H9 (cell line): ENCODE results near the gene XPR1. TPM values are rescaled to one million over a fixed set of nuclear protein-coding genes. Genes with fewer than 3 reads are reported as not detected.

Source experiments
- DNase-seq: peaks from one replicate; pipeline ENCODE4 v3.0.0-alpha.2; 2017
- H2AFZ ChIP-seq: one replicate; pipeline ENCODE4 v1.6.1; 2013; ENCODE audit warnings: mild to moderate bottlenecking, low read length, control low read depth, moderate library complexity
- H2AK5ac ChIP-seq: 2 replicates; pipeline ENCODE4 v1.6.1; 2013; ENCODE audit warnings: low read length, control low read depth, mixed read lengths; ENCODE audit not compliant: insufficient read length
- H2BK120ac ChIP-seq: one replicate; pipeline ENCODE4 v1.6.1; 2013; ENCODE audit warnings: low read depth, mild to moderate bottlenecking, low read length, control low read depth, inconsistent platforms; ENCODE audit not compliant: poor library complexity, severe bottlenecking
- H2BK12ac ChIP-seq: 2 replicates; pipeline ENCODE4 v1.6.1; 2013; ENCODE audit warnings: low read length, control low read depth, mixed read lengths, low read depth; ENCODE audit not compliant: insufficient read length
- H2BK15ac ChIP-seq: 2 replicates; pipeline ENCODE4 v1.6.1; 2013; ENCODE audit warnings: low read depth, low read length, control low read depth
- H2BK20ac ChIP-seq: one replicate; pipeline ENCODE4 v1.6.1; 2013; ENCODE audit warnings: low read depth, mild to moderate bottlenecking, low read length, control low read depth, inconsistent platforms; ENCODE audit not compliant: poor library complexity, severe bottlenecking
- H2BK5ac ChIP-seq: 2 replicates; pipeline ENCODE4 v1.6.1; 2013; ENCODE audit warnings: low read length, control low read depth, mixed read lengths; ENCODE audit not compliant: insufficient read length
- H3K14ac ChIP-seq: 2 replicates; pipeline ENCODE4 v1.6.1; 2013; ENCODE audit warnings: low read length, control low read depth; ENCODE audit not compliant: insufficient read depth
- H3K18ac ChIP-seq: 2 replicates; pipeline ENCODE4 v1.6.1; 2013; ENCODE audit warnings: low read depth, mild to moderate bottlenecking, mixed read lengths, low read length, control low read depth; ENCODE audit not compliant: insufficient read length
- H3K23ac ChIP-seq: 2 replicates; pipeline ENCODE4 v1.6.1; 2013; ENCODE audit warnings: low read length, control low read depth, mixed read lengths, low read depth; ENCODE audit not compliant: insufficient read length
- H3K23me2 ChIP-seq: 2 replicates; pipeline ENCODE4 v1.6.1; 2013; ENCODE audit warnings: low read depth, mild to moderate bottlenecking, mixed read lengths, low read length, control low read depth; ENCODE audit not compliant: insufficient read length, poor library complexity, severe bottlenecking
- H3K27ac ChIP-seq: 2 replicates; pipeline ENCODE4 v1.5.1; 2013; ENCODE audit warnings: low read length, control low read depth, mixed read lengths, low read depth; ENCODE audit not compliant: insufficient read length
- H3K27me3 ChIP-seq: 2 replicates; pipeline ENCODE4 v1.6.1; 2013; ENCODE audit warnings: low read length, control low read depth, inconsistent platforms; ENCODE audit not compliant: insufficient read depth
- H3K4ac ChIP-seq: 2 replicates; pipeline ENCODE4 v1.6.1; 2013; ENCODE audit warnings: low read depth, mild to moderate bottlenecking, control low read depth, inconsistent platforms, low read length, moderate library complexity
- H3K4me1 ChIP-seq: 2 replicates; pipeline ENCODE4 v1.6.1; 2013; ENCODE audit warnings: low read length, control low read depth, inconsistent platforms; ENCODE audit not compliant: insufficient read depth
- H3K4me2 ChIP-seq: 2 replicates; pipeline ENCODE4 v1.6.1; 2013; ENCODE audit warnings: low read length, control low read depth, mixed read lengths; ENCODE audit not compliant: insufficient read length, insufficient read depth
- H3K56ac ChIP-seq: 2 replicates; pipeline ENCODE4 v1.6.1; 2013; ENCODE audit warnings: low read depth, mild to moderate bottlenecking, mixed read lengths, low read length, control low read depth; ENCODE audit not compliant: insufficient read length
- H3K79me1 ChIP-seq: 2 replicates; pipeline ENCODE4 v1.6.1; 2013; ENCODE audit warnings: low read depth, mild to moderate bottlenecking, moderate library complexity, low read length, control low read depth, inconsistent platforms; ENCODE audit not compliant: insufficient read depth, poor library complexity, severe bottlenecking
- H3K79me2 ChIP-seq: 2 replicates; pipeline ENCODE4 v1.6.1; 2013; ENCODE audit warnings: low read length, control low read depth, inconsistent platforms; ENCODE audit not compliant: insufficient read depth
- H3K9ac ChIP-seq: 2 replicates; pipeline ENCODE4 v1.6.1; 2013; ENCODE audit warnings: low read length, control low read depth, mixed read lengths; ENCODE audit not compliant: insufficient read length; ENCODE audit errors: extremely low read depth
- H3K9me3 ChIP-seq: one replicate; pipeline ENCODE4 v1.6.1; 2013; ENCODE audit warnings: low read depth, low read length, inconsistent platforms; ENCODE audit not compliant: control insufficient read depth
- H3T11ph ChIP-seq: one replicate; pipeline ENCODE4 v1.6.1; 2013; ENCODE audit warnings: mild to moderate bottlenecking, low read length, control low read depth, inconsistent platforms
- H4K20me1 ChIP-seq: one replicate; pipeline ENCODE4 v1.6.1; 2013; ENCODE audit not compliant: control insufficient read depth, insufficient read length, insufficient read depth
- H4K5ac ChIP-seq: 2 replicates; pipeline ENCODE4 v1.6.1; 2013; ENCODE audit warnings: low read depth, mild to moderate bottlenecking, mixed read lengths, low read length, control low read depth; ENCODE audit not compliant: insufficient read length
- H4K8ac ChIP-seq: replicated peaks from 2 replicates; pipeline ENCODE4 v1.6.1; 2013; ENCODE audit warnings: low read length, control low read depth, mixed read lengths, low read depth; ENCODE audit not compliant: insufficient read length
- H4K91ac ChIP-seq: 2 replicates; pipeline ENCODE4 v1.6.1; 2013; ENCODE audit warnings: low read depth, mild to moderate bottlenecking, moderate library complexity, mixed read lengths, low read length, control low read depth; ENCODE audit not compliant: insufficient read length
- H3K27ac Mint-ChIP-seq, 3 experiments: 2 replicates in 2 of 3; 3 replicates in 1 of 3; pipeline ENCODE4 v1.8.0; 2020 to 2021; ENCODE audit warnings: mixed read lengths in 3 of 3, mild to moderate bottlenecking in 1 of 3, moderate library complexity in 1 of 3
- H3K27me3 Mint-ChIP-seq: 2 replicates; pipeline ENCODE4 v1.8.0; 2021; ENCODE audit warnings: low read depth, mild to moderate bottlenecking, moderate library complexity, mixed read lengths
- H3K36me3 Mint-ChIP-seq, 3 experiments: 2 replicates in 2 of 3; 3 replicates in 1 of 3; pipeline ENCODE4 v1.8.0; 2020 to 2021; ENCODE audit warnings: low read depth in 3 of 3, mixed read lengths in 3 of 3; ENCODE audit not compliant: insufficient read depth in 1 of 3
- H3K4me1 Mint-ChIP-seq, 2 experiments: 2 replicates each; pipeline ENCODE4 v1.8.0; 2020; ENCODE audit warnings: mixed read lengths in 2 of 2
- H3K4me3 Mint-ChIP-seq, 2 experiments: 2 replicates in 1 of 2; 3 replicates in 1 of 2; pipeline ENCODE4 v1.8.0; 2020 to 2021; ENCODE audit warnings: mild to moderate bottlenecking in 2 of 2, mixed read lengths in 2 of 2, moderate library complexity in 1 of 2
- H3K9me3 Mint-ChIP-seq, 2 experiments: 2 replicates in 1 of 2; 3 replicates in 1 of 2; pipeline ENCODE4 v1.8.0; 2020; ENCODE audit warnings: mild to moderate bottlenecking in 2 of 2, mixed read lengths in 2 of 2, moderate library complexity in 1 of 2
- WGBS: extraction: QIAGEN DNeasy Blood & Tissue Kit; methylation state at CpG from one replicate; pipeline ENCODE4 v1.1.7; 2013; ENCODE audit warnings: missing lambda C conversion rate, low lambda C conversion rate, mixed read lengths; ENCODE audit not compliant: insufficient read length; ENCODE audit errors: extremely low coverage; 5-methylcytosine and 5-hydroxymethylcytosine counted together
- total RNA-seq: library from RNA; stranded (reverse); gene quantifications from 2 replicates; pipeline ENCODE4 v1.2.1, GENCODE V29; 2021
- TF ChIP-seq, protein P1 (sequence below): fragments of 200-600 bp; sonication (generic); conservative IDR thresholded peaks from 3 replicates; pipeline ENCODE4 v1.8.0; 2021; ENCODE audit warnings: antibody characterized with exemption, mild to moderate bottlenecking

Gene XPR1
- total RNA-seq, 1 experiment from 2014 or later = 34.1 TPM

- DNase-seq = no peak
- H3K9me3 ChIP-seq = no peaks in the 10 kb centered on the region
- no peaks in the 10 kb centered on the region; the same call in 1 of the 2 replicates for H3K27me3 ChIP-seq
- H2BK20ac ChIP-seq = no peak overlapping the region
- H4K20me1 ChIP-seq = no peaks in the 10 kb centered on the region
- no peak overlapping the region for H2BK15ac ChIP-seq
- H4K91ac ChIP-seq = no peak overlapping the region
- H3K18ac ChIP-seq = no peak overlapping the region
- no peak overlapping the region for H2BK12ac ChIP-seq
- no peak overlapping the region for H2AFZ ChIP-seq
- WGBS = no CpG with 5 or more reads among the region's 1 CpG
- H3K4me2 ChIP-seq = no peak overlapping the region
- H2BK120ac ChIP-seq = no peak overlapping the region
- H3K14ac ChIP-seq = no peak overlapping the region
- H3K56ac ChIP-seq = no peak overlapping the region
- no peaks in the 10 kb centered on the region for H3K79me1 ChIP-seq
- no peak overlapping the region for H3K4me3 Mint-ChIP-seq
- peaks cover 7 to 9% of the 10 kb centered on the region in 2 experiments for H3K4me1 Mint-ChIP-seq
- peaks cover 2% of the 10 kb centered on the region for H3K4me1 ChIP-seq
- H3K9me3 Mint-ChIP-seq = no peaks in the 10 kb centered on the region
- no peak overlapping the region for H4K5ac ChIP-seq
- H2AK5ac ChIP-seq = no peak overlapping the region
- H3K36me3 Mint-ChIP-seq = no peaks in the 10 kb centered on the region
- H3K27ac ChIP-seq = no peak overlapping the region
- H3T11ph ChIP-seq = no peak overlapping the region
- no peak overlapping the region for H2BK5ac ChIP-seq
- H3K23me2 ChIP-seq = no peaks in the 10 kb centered on the region
- H3K27me3 Mint-ChIP-seq = no peaks in the 10 kb centered on the region; the same call in 1 of the 2 replicates
- no peaks in the 10 kb centered on the region for H3K79me2 ChIP-seq
- no peak overlapping the region for H3K4ac ChIP-seq
- H3K23ac ChIP-seq = no peak overlapping the region
- H3K9ac ChIP-seq = no peak overlapping the region
- no peak overlapping the region for H3K27ac Mint-ChIP-seq
- no peak overlapping the region for H4K8ac ChIP-seq
- TF ChIP-seq, protein P1, sequence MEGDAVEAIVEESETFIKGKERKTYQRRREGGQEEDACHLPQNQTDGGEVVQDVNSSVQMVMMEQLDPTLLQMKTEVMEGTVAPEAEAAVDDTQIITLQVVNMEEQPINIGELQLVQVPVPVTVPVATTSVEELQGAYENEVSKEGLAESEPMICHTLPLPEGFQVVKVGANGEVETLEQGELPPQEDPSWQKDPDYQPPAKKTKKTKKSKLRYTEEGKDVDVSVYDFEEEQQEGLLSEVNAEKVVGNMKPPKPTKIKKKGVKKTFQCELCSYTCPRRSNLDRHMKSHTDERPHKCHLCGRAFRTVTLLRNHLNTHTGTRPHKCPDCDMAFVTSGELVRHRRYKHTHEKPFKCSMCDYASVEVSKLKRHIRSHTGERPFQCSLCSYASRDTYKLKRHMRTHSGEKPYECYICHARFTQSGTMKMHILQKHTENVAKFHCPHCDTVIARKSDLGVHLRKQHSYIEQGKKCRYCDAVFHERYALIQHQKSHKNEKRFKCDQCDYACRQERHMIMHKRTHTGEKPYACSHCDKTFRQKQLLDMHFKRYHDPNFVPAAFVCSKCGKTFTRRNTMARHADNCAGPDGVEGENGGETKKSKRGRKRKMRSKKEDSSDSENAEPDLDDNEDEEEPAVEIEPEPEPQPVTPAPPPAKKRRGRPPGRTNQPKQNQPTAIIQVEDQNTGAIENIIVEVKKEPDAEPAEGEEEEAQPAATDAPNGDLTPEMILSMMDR = no peak
Observed at GRCh38 chr1:180626711-180627110, 5.1 kb upstream of the XPR1 start.
